Suppressor macrophage treated with lipopolysaccharide for 4 hours (primary cell): ENCODE data around the gene NID2.
A peak's percentile ranks its signal among the peaks of the same experiment; 100 is the strongest.

ENCODE experiments used
- DNase-seq: peaks from one replicate; pipeline ENCODE4 v3.0.0-alpha.2; 2020

Gene NID2, protein sequence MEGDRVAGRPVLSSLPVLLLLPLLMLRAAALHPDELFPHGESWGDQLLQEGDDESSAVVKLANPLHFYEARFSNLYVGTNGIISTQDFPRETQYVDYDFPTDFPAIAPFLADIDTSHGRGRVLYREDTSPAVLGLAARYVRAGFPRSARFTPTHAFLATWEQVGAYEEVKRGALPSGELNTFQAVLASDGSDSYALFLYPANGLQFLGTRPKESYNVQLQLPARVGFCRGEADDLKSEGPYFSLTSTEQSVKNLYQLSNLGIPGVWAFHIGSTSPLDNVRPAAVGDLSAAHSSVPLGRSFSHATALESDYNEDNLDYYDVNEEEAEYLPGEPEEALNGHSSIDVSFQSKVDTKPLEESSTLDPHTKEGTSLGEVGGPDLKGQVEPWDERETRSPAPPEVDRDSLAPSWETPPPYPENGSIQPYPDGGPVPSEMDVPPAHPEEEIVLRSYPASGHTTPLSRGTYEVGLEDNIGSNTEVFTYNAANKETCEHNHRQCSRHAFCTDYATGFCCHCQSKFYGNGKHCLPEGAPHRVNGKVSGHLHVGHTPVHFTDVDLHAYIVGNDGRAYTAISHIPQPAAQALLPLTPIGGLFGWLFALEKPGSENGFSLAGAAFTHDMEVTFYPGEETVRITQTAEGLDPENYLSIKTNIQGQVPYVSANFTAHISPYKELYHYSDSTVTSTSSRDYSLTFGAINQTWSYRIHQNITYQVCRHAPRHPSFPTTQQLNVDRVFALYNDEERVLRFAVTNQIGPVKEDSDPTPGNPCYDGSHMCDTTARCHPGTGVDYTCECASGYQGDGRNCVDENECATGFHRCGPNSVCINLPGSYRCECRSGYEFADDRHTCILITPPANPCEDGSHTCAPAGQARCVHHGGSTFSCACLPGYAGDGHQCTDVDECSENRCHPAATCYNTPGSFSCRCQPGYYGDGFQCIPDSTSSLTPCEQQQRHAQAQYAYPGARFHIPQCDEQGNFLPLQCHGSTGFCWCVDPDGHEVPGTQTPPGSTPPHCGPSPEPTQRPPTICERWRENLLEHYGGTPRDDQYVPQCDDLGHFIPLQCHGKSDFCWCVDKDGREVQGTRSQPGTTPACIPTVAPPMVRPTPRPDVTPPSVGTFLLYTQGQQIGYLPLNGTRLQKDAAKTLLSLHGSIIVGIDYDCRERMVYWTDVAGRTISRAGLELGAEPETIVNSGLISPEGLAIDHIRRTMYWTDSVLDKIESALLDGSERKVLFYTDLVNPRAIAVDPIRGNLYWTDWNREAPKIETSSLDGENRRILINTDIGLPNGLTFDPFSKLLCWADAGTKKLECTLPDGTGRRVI (N-terminal part only)

DNA sequence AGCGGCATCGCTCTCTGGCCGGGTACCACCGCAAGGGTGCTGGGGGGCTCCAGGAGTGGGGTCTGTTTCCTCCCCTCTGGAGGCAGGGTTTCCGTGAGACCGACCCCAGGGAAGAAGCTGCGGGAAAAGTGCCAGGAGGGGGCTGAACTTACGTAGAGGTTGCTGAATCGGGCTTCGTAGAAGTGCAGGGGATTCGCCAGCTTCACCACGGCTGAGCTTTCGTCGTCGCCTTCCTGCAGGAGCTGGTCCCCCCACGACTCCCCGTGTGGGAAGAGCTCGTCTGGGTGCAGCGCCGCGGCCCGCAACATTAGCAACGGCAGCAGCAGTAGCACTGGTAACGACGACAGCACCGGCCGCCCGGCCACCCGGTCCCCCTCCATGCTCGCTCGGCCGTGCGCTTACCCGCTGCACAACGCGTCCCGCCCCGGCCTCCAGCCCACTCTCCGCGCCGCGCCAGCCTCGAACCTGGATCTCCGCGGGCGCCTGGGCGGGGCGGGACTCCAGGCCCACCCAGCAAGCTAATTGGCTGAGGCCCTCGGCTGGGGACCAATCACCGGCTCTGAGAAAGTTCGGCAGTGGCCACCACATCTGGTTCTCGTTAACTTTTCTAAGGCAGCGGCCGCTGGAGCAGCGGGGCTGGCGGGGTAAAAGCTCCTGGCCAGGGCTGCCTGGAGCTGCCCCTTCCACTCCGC lies at the start of gene NID2:
Gene NID2, minus strand, starts transcription at position 445 of the 692 bp plus-strand sequence. Its CDS starts 65 bp downstream, at position 380.
- peak; percentile 20 for DNase-seq

DNA sequence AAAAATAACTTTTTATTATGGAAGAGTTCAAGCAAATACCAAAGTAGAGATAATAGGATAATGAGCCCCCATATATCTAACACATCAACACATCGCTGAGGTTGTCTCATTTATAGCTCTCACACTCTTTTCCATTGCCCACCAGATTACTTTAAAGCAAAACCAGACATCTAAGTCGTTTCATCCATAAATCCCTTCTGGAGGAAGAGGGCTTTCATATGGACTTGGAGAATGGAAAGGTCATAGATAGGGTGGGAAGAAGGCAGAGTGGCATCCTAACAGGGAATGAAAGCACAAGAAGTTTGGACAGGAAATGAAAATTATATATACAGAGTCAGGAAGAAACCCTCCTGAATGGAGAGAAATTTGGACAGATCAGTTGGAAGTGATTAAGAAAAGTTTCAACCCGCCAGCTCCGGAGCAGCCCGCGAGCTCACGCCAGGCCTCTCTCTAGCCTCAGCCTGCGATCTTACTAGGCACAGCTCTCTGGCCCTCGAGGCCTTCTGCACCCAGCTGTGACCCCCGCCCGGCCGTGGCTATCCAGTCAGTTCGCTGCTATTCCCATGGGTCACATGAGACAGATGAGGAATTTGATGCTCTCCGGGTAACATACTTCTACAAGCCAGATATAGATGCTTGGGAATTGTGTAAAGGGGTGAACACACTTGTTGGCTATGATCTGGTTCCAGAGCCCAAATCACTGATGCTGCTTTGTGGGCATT lies 48.4 kb upstream of the NID2 start:
- no peak for DNase-seq

GRCh38 chr14:52115286-52115685 lies 46.4 kb upstream of the NID2 start:
- DNase-seq = no peak

DNA sequence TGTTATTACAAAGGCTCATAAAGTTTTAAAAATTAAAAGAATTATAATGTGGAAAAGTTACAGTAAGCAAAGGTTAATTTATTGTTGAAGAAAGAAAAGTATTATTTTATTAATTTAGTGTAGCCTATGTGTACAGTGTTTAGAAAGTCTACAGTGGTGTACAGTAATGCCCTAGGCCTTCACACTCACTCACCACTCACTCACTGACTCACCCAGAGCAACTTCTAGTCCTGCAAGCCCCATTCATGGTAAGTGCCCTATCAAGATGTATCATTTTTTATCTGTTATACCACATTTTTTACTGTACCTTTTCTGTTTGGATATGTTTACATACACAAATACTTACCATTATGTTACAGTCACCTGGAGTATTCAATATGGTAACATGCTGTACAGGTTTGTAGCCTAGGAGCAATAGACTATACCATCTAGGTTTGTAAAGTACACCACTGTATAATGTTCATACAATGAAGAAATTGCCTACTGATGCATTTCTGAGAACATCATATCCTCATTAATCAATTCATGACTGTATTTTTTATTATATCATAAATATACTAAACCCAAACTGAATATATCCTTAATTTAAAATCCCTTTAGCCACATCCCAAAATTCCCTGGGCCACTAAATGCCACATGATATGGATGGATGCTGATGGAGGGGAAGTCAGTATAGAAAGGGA lies 43.6 kb upstream of the NID2 start:
- DNase-seq = no peak

GRCh38 chr14:52111583-52111982 lies 42.7 kb upstream of the NID2 start:
- peak; percentile 9 for DNase-seq

DNA sequence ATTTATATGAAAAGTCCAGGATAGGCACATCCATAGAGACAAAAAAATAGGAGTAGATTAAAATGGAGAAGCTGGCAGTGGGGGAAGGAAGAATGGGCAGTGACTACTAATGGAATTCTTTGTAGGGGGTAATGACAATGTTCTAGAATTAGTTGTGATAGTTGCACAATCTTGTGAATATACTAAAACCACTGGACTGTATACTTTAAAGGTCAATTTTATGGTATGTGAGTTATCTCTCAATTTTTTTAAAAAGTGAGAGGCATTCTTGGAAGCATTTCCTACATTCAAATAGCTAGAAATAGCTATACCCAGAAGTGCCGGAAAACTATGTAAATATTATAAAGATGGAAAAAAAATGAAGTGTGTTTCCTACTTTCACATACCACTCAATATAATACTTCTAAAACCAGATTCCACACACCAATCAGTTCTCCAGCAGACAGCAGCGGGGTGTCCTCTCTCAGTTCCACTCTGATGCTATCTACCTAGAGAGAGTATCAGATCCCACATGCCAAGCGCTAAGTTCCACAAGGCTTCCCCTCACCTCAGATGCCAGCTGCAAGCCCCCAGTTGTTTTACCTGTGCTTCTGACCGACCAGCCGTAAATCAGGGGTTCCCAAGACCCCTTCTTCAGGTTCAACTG lies 41.7 kb upstream of the NID2 start:
- no peak for DNase-seq

GRCh38 chr14:52108823-52109222 lies 40.0 kb upstream of the NID2 start:
- DNase-seq = no peak

DNA sequence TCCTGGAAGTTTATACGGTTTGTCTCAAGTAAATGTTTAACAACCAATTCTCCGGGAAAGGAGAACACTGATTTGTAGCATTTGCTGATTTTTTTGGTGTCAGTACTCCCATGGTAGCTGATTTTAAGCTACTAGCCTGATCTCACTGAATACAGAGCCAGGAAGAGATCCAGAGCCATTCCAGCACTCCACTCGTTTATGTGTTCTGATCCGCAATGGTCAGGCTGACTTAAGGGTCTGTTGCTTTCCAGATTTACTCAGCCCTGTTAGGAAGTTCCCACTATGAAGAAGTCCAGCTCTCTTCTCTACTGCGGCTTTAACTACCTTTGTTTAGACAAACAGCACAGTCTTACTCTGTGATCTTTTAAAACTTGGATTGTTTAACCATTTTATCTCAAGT lies 38.0 kb upstream of the NID2 start:
- no peak for DNase-seq

- DNase-seq = no peak
These were observed 34.6 kb upstream of the NID2 start for GRCh38 chr14:52103416-52103815.

DNA sequence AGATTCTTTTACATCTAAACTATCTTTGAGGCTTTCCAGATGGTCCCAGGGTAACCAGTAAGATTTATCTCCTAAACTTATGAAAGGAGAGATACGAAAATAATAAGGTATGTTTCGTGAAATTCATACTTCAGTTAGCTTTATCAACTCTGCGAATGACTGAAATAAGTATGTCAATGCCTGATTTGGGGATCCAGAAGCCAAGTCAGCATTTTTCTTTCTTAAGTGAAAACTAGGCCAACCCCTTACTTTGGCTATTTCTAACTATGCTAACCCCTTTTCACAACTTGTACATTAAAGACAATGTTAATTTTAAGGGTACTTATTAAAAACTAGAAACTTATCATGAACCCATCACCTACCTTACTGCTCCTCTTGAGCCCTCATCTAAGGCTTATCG lies 26.9 kb upstream of the NID2 start:
- DNase-seq = no peak

DNA sequence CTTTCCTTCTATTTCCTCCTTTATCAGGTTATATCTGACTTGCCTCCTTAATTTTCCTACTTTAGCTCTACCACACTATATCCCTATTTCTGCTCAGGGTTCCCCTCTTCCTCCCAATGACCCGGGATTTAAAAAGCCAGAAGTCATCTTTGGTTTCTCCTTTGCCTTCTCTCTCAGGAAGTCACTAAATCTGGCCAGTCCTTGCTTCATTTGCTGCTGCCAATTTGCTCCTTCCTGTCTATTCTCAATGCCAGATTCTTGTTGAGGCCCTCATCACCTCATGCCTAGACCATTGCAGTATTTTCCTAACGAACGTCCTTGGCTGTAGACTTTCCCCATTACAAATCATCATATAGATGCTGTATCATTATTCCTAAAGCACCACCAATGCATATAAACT lies 26.5 kb upstream of the NID2 start:
- DNase-seq = no peak

- no peak for DNase-seq
These were observed 25.9 kb upstream of the NID2 start for GRCh38 chr14:52094546-52095271.

- DNase-seq = no peak
These were observed 23.1 kb upstream of the NID2 start for GRCh38 chr14:52091928-52092327.

- DNase-seq = no peak
These were observed 22.1 kb upstream of the NID2 start for GRCh38 chr14:52090936-52091335.

DNA sequence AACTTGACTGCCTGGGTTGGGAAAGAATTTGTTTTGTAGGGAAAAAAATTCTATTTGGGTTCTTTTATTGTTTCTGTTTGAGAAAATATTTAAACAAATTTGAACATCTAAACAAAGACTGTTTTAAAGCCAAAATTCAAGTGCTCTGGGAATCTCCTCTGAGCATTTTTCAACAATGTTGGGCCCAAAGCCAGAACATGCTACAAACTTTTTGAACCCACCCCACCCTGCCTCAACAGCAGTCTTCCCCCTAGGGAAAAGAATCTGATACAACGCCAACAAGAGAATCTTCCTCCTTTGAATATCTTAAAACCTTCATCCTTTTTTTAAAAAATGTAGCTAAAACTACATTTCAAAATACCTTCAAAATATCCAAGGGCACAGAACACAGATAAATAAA lies 20.4 kb upstream of the NID2 start:
- DNase-seq = no peak

GRCh38 chr14:52086711-52087110 lies 17.9 kb upstream of the NID2 start:
- DNase-seq = no peak

DNA sequence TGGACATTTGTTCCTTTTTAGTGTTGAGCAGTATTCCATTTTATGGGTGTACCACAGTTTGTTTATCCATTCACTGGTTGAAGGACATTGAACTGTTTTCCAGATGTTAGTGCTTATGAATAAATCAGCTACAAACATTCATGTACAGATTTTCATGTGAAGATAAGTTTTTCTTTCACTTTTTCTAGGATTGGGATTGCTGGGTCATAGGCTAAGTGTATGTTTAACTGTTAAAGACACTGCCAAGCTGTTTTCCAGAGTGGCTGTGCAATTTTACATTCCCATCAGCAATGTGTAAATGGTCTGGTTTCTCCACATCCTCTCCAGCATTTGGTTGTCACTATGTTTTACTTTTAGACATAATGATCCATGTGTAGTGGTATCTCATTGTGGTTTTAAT lies 14.0 kb upstream of the NID2 start:
- DNase-seq = no peak

GRCh38 chr14:52081964-52082363 lies 13.1 kb upstream of the NID2 start:
- DNase-seq = no peak

GRCh38 chr14:52080808-52081755 lies 12.2 kb upstream of the NID2 start:
- DNase-seq = no peak
